Renal cortex interstitium (tissue), 11 donors: ENCODE measurements around the gene ZBTB8B. TPM values are rescaled to one million over a fixed set of nuclear protein-coding genes. Genes with fewer than 3 reads are reported as not detected.
"Not testable (repeated sequence)": the region's sequence is repeated elsewhere in the genome, so short reads cannot be mapped to it uniquely, and the experiment has no call there.

ENCODE experiments used
- DNase-seq, 11 donors: peaks; one replicate each; pipeline ENCODE4 v3.0.0-alpha.2; 2013; ENCODE audit warnings: low read depth in 9 of 11, low spot score in 4 of 11; ENCODE audit errors: extremely low read depth in 1 of 11
- polyA plus RNA-seq, 3 donors: library from polyadenylated mRNA; unstranded; fragments of 120-200 nt; gene quantifications; one replicate each; pipeline ENCODE4 v1.2.1, GENCODE V29; 2013; ENCODE audit not compliant: insufficient read length in 3 of 3

The ZBTB8B gene
- polyA plus RNA-seq, 3 donors = 1.2 to 1.5 (median 1.3) TPM

GRCh38 chr1:32464191-32464715, 619 bp upstream of the ZBTB8B start:
- peak in 6 of 11 donors; percentile 17 to 38 (median 24) for DNase-seq

GRCh38 chr1:32465578-32465933, 684 bp downstream of the ZBTB8B start:
- no peak for DNase-seq

GRCh38 chr1:32466761-32467160, 1.9 kb downstream of the ZBTB8B start:
- DNase-seq = no peak

- no peak for DNase-seq
Observed at GRCh38 chr1:32468791-32469190, 3.9 kb downstream of the ZBTB8B start.

- no peak for DNase-seq
Observed at GRCh38 chr1:32470431-32470830, 5.6 kb downstream of the ZBTB8B start.

- DNase-seq = no peak
Observed at GRCh38 chr1:32470991-32471694, 6.3 kb downstream of the ZBTB8B start.

GRCh38 chr1:32471695-32472362, 7.0 kb downstream of the ZBTB8B start:
- no peak for DNase-seq

GRCh38 chr1:32472966-32473365, 8.1 kb downstream of the ZBTB8B start:
- DNase-seq = not testable (repeated sequence)

GRCh38 chr1:32474954-32475353, 10.1 kb downstream of the ZBTB8B start:
- no peak for DNase-seq

- DNase-seq = no peak
Observed at GRCh38 chr1:32480003-32480402, 15.1 kb downstream of the ZBTB8B start.

- no peak for DNase-seq
Observed at GRCh38 chr1:32480761-32481160, 15.9 kb downstream of the ZBTB8B start.

GRCh38 chr1:32481788-32482187, 16.9 kb downstream of the ZBTB8B start:
- DNase-seq = not testable (repeated sequence)

- DNase-seq = no peak
Observed at GRCh38 chr1:32485554-32486255, 20.8 kb downstream of the ZBTB8B start.

- DNase-seq = no peak
Observed at GRCh38 chr1:32486463-32487113, 21.7 kb downstream of the ZBTB8B start.

GRCh38 chr1:32487182-32487581, 22.3 kb downstream of the ZBTB8B start:
- no peak for DNase-seq

GRCh38 chr1:32489774-32490454, 25.0 kb downstream of the ZBTB8B start:
- DNase-seq = no peak

- DNase-seq = no peak
Observed at GRCh38 chr1:32491386-32491785, 26.5 kb downstream of the ZBTB8B start.

GRCh38 chr1:32494196-32494595, 29.3 kb downstream of the ZBTB8B start:
- no peak for DNase-seq
